GM23338 (cell line): Measurements from ENCODE around the gene RFX8. TPM values are rescaled to one million over a fixed set of nuclear protein-coding genes. Genes with fewer than 3 reads are reported as not detected.

ENCODE experiments used
- ATAC-seq: fragments of 200-7000 bp; cut with Tn5 transposase; 3 replicates; pipeline ENCODE4 v1.9.1; 2020
- DNase-seq: peaks from one replicate; pipeline ENCODE4 v3.0.0-alpha.2; 2015; ENCODE audit warnings: low spot score
- H2AFZ ChIP-seq: fragments of 200-600 bp; sonication (generic); 2 replicates; pipeline ENCODE4 v1.8.0; 2016; ENCODE audit warnings: antibody characterized with exemption, mild to moderate bottlenecking, moderate library complexity
- H3F3A ChIP-seq: fragments of 200-600 bp; sonication (generic); replicated peaks from 2 replicates; pipeline ENCODE4 v1.8.0; 2017; ENCODE audit warnings: antibody characterized with exemption, mixed run types, low read depth
- H3K27ac ChIP-seq: fragments of 200-600 bp; sonication (generic); 2 replicates; pipeline ENCODE4 v1.6.1; 2016; ENCODE audit warnings: low read depth
- H3K27me3 ChIP-seq: fragments of 200-600 bp; sonication (generic); 2 replicates; pipeline ENCODE4 v1.8.0; 2016; ENCODE audit warnings: mild to moderate bottlenecking, mixed run types, moderate library complexity; ENCODE audit not compliant: insufficient read depth
- H3K36me3 ChIP-seq: fragments of 200-600 bp; sonication (generic); 2 replicates; pipeline ENCODE4 v1.8.0; 2016; ENCODE audit warnings: mild to moderate bottlenecking; ENCODE audit not compliant: insufficient read depth
- H3K4me1 ChIP-seq: fragments of 200-600 bp; sonication (generic); 2 replicates; pipeline ENCODE4 v1.8.0; 2016; ENCODE audit warnings: mild to moderate bottlenecking, moderate library complexity; ENCODE audit not compliant: insufficient read depth
- H3K4me2 ChIP-seq: fragments of 200-600 bp; sonication (generic); 2 replicates; pipeline ENCODE4 v1.7.1; 2017; ENCODE audit warnings: mixed run types
- H3K4me3 ChIP-seq: fragments of 200-600 bp; sonication (generic); 2 replicates; pipeline ENCODE4 v1.6.1; 2016; ENCODE audit warnings: mixed run types
- H3K79me2 ChIP-seq: fragments of 200-600 bp; sonication (generic); replicated peaks from 2 replicates; pipeline ENCODE4 v1.8.0; 2017; ENCODE audit warnings: mild to moderate bottlenecking; ENCODE audit not compliant: insufficient read depth
- H3K9me2 ChIP-seq: fragments of 200-600 bp; sonication (generic); 2 replicates; pipeline ENCODE4 v1.8.0; 2017; ENCODE audit not compliant: insufficient read depth
- H4K20me1 ChIP-seq: fragments of 200-600 bp; sonication (generic); replicated peaks from 2 replicates; pipeline ENCODE4 v1.8.0; 2017; ENCODE audit warnings: mild to moderate bottlenecking; ENCODE audit not compliant: insufficient read depth
- H3K27ac Mint-ChIP-seq: 2 replicates; pipeline ENCODE4 v1.8.0; 2020; ENCODE audit warnings: inconsistent platforms, mild to moderate bottlenecking, moderate library complexity, mixed read lengths
- H3K27me3 Mint-ChIP-seq: 3 replicates; pipeline ENCODE4 v1.8.0; 2022; ENCODE audit warnings: low read depth, mild to moderate bottlenecking, moderate library complexity, mixed read lengths, inconsistent platforms; ENCODE audit not compliant: insufficient read depth, poor library complexity
- H3K36me3 Mint-ChIP-seq: 3 replicates; pipeline ENCODE4 v1.8.0; 2021; ENCODE audit warnings: low read depth, mild to moderate bottlenecking, inconsistent platforms, moderate library complexity, mixed read lengths
- H3K4me1 Mint-ChIP-seq: 3 replicates; pipeline ENCODE4 v1.8.0; 2020; ENCODE audit warnings: mild to moderate bottlenecking, inconsistent platforms, mixed read lengths
- H3K4me3 Mint-ChIP-seq: 3 replicates; pipeline ENCODE4 v1.8.0; 2021; ENCODE audit warnings: moderate library complexity, mild to moderate bottlenecking, inconsistent platforms, mixed read lengths
- H3K9me3 Mint-ChIP-seq: 3 replicates; pipeline ENCODE4 v1.8.0; 2020; ENCODE audit warnings: moderate library complexity, mild to moderate bottlenecking, inconsistent platforms, mixed read lengths
- CTCF ChIP-seq, 2 experiments: fragments of 200-600 bp in 1 of 2; sonication (generic) in 1 of 2; conservative IDR thresholded peaks; 2 replicates each; pipeline versions ENCODE4 v1.5.1 to v1.6.1; 2016 to 2017; ENCODE audit warnings: antibody characterized with exemption in 2 of 2, low read depth in 2 of 2, mild to moderate bottlenecking in 2 of 2, moderate library complexity in 1 of 2
- ETS1 ChIP-seq: IDR thresholded peaks from 2 replicates; pipeline ENCODE4 v1.6.1; 2016; ENCODE audit warnings: antibody characterized with exemption
- EZH2 ChIP-seq: fragments of 200-600 bp; sonication (generic); IDR thresholded peaks from one replicate; pipeline ENCODE4 v1.8.0; 2017; ENCODE audit warnings: antibody characterized with exemption, mild to moderate bottlenecking, low read depth; ENCODE audit not compliant: unreplicated experiment
- EZH2phosphoT487 ChIP-seq: fragments of 200-600 bp; sonication (generic); IDR thresholded peaks from one replicate; pipeline ENCODE4 v1.8.1; 2018; ENCODE audit warnings: antibody characterized with exemption; ENCODE audit not compliant: unreplicated experiment
- NANOG ChIP-seq: IDR thresholded peaks from 2 replicates; pipeline ENCODE4 v1.6.1; 2016; ENCODE audit warnings: antibody characterized with exemption, borderline replicate concordance
- POLR2AphosphoS5 ChIP-seq: IDR thresholded peaks from 2 replicates; pipeline ENCODE4 v1.6.1; 2016; ENCODE audit warnings: antibody characterized with exemption, low read depth
- REST ChIP-seq: IDR thresholded peaks from one replicate; pipeline ENCODE4 v1.6.1; 2018; ENCODE audit warnings: antibody characterized with exemption; ENCODE audit not compliant: unreplicated experiment
- STAT1 ChIP-seq: IDR thresholded peaks from one replicate; pipeline ENCODE4 v1.6.1; 2016; ENCODE audit warnings: antibody characterized with exemption; ENCODE audit not compliant: unreplicated experiment
- ZNF114 ChIP-seq: fragments of 250-450 bp; sonication (Bioruptor Pico); IDR thresholded peaks from 2 replicates; pipeline ENCODE4 v1.5.0; 2020; ENCODE audit warnings: mild to moderate bottlenecking, moderate library complexity
- ZNF462 ChIP-seq: fragments of 250-450 bp; sonication (Bioruptor Pico); IDR thresholded peaks from 2 replicates; pipeline ENCODE4 v1.5.0; 2020; ENCODE audit warnings: mild to moderate bottlenecking, moderate library complexity
- polyA plus RNA-seq: library from polyadenylated mRNA; unstranded; fragments of >200 nt; fragmentation: Nextera tagmentation; extraction: Ambion mirVana; gene quantifications from 2 replicates; pipeline ENCODE4 v1.2.1, GENCODE V29; 2016
- total RNA-seq: library from RNA; depleted of rRNA; stranded (reverse); fragments of >200 nt; shearing (Covaris generic); gene quantifications from 2 replicates; pipeline ENCODE4 v1.2.3, GENCODE V29; 2014

RFX8 gene
- total and polyA plus RNA-seq, 2 experiments from 2014 or later, result 0.65 to 1.5 TPM

- TF ChIP-seq CTCF (conservative IDR thresholded peaks at IDR 0.05; ENCODE audit: low read depth in 2 of 2), result no peak
Measured at GRCh38 chr2:101496279-101496678, 21.4 kb upstream of the RFX8 start (continued).

- Histone ChIP-seq H3K27ac (no peak overlapping the region), H3K9me2 (no peaks in the 10 kb centered on the region), H3K27me3 (no peaks in the 10 kb centered on the region), H3F3A (no peaks in the 10 kb centered on the region), H3K36me3 (no peaks in the 10 kb centered on the region), H3K79me2 (no peaks in the 10 kb centered on the region), H3K4me1 (no peaks in the 10 kb centered on the region), H2AFZ (no peak overlapping the region), H3K4me3 (no peak overlapping the region), H4K20me1 (no peaks in the 10 kb centered on the region), H3K4me2 (no peak overlapping the region)
- Mint-ChIP-seq H3K4me1 (no peaks in the 10 kb centered on the region), H3K4me3 (no peak overlapping the region), H3K36me3 (no peaks in the 10 kb centered on the region), H3K27me3 (peaks cover 7% of the 10 kb centered on the region), H3K27ac (no peak overlapping the region), H3K9me3 (no peaks in the 10 kb centered on the region)
- DNase-seq (no peak), ATAC-seq (no peak)
- TF ChIP-seq ZNF462 (CRISPR knock-in tag) (no peak), EZH2 (no peak), ZNF114 (CRISPR knock-in tag) (no peak), POLR2AphosphoS5 (no peak), NANOG (no peak), ETS1 (no peak), CTCF (conservative IDR thresholded peaks at IDR 0.05; ENCODE audit: low read depth in 2 of 2) (no peak), STAT1 (no peak), EZH2phosphoT487 (no peak), REST (no peak)
Measured at GRCh38 chr2:101492936-101493473, 18.1 kb upstream of the RFX8 start.
